ENCODE results near the gene BRMS1. TPM values are rescaled to one million over a fixed set of nuclear protein-coding genes. Genes with fewer than 3 reads are reported as not detected.
"Not testable (repeated sequence)": the region's sequence is repeated elsewhere in the genome, so short reads cannot be mapped to it uniquely, and the experiment has no call there.

The BRMS1 gene
- total and polyA plus RNA-seq, 2 experiments from 2014 or later, result 46.2 to 65.9 TPM

DNA sequence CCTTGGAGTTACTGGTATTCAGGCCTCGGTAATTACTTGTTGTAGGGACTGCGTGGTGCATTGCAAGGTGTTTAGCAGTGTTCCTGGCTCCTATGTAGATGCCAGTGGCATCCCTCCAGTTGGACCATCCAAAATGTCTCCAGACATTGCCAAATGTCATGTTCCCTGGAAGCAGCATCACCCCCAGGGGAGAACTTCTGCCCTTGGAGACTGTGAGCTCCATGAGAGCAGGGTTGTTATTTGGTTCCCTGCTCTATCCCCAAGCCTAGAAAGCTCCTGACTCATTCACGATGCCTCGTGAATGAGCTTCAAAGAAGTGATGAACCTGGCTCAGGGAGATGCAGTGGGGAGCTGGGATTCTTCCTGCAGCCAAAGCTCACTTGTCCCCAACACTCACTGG is 23.3 kb downstream of the BRMS1 start:
- WGBS, 2 experiments (ENCODE audit: low coverage in 1 of 2, low lambda C conversion rate in 2 of 2, missing lambda C conversion rate in 2 of 2), result 21 to 30% methylated on average over 4 of the region's 4 CpGs
- no peaks in the 10 kb centered on the region for H4K20me1 ChIP-seq (ENCODE audit: insufficient read depth)
- H3K27ac ChIP-seq, result peak overlapping the region; percentile 76
- H2AFZ ChIP-seq, result no peak overlapping the region
- TF ChIP-seq EZH2phosphoT487 (IDR thresholded peaks at IDR 0.05; ENCODE audit: insufficient read depth, low read depth) (no peak), EZH2 (IDR thresholded peaks at IDR 0.05; ENCODE audit: insufficient read depth, poor library complexity, severe bottlenecking) (no peak)
- DNase-seq, result peak; percentile 57
- no peaks in the 10 kb centered on the region for H3K27me3 ChIP-seq (replicated peaks; ENCODE audit: insufficient read depth)
- no peak overlapping the region for H3K4me3 ChIP-seq
- no peaks in the 10 kb centered on the region for H3K9me3 ChIP-seq (ENCODE audit: low read depth)
- peaks cover 56% of the 10 kb centered on the region for H3K4me1 ChIP-seq (ENCODE audit: insufficient read depth)
- H3K79me2 ChIP-seq (ENCODE audit: insufficient read depth), result peaks cover 2% of the 10 kb centered on the region; the same call in 1 of the 2 replicates
- no peaks in the 10 kb centered on the region for H3K9me2 ChIP-seq (ENCODE audit: insufficient read depth)
- H3K9ac ChIP-seq, result no peak overlapping the region; the same call in 1 of the 2 replicates
- no peak overlapping the region for H3K4me2 ChIP-seq (ENCODE audit: unreplicated experiment)
- in situ Hi-C loops (cut with MboI), result no loop called here
- H3K36me3 ChIP-seq (ENCODE audit: low read depth), result no peaks in the 10 kb centered on the region
- peaks cover 30% of the 10 kb centered on the region for H3F3A ChIP-seq (ENCODE audit: insufficient read depth)

DNA sequence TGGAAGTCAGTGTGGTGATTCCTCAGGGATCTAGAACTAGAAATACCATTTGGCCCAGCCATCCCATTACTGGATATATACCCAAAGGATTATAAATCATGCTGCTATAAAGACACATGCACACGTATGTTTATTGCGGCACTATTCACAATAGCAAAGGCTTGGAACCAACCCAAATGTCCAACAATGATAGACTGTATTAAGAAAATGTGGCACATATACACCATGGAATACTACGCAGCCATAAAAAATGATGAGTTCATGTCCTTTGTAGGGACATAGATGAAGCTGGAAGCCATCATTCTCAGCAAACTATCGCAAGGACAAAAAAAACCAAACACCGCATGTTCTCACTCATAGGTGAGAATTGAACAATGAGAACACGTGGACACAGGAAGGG is 24.2 kb downstream of the BRMS1 start:
- Histone ChIP-seq H3K79me2 (ENCODE audit: insufficient read depth) (peaks cover 11% of the 10 kb centered on the region), H3K4me1 (ENCODE audit: insufficient read depth) (peaks cover 49% of the 10 kb centered on the region), H3F3A (ENCODE audit: insufficient read depth) (peaks cover 30% of the 10 kb centered on the region)
- H3K4me3 ChIP-seq; H3K9ac ChIP-seq; H3K9me2 ChIP-seq (ENCODE audit: insufficient read depth); H2AFZ ChIP-seq; H3K4me2 ChIP-seq (ENCODE audit: unreplicated experiment); DNase-seq; H3K27me3 ChIP-seq (replicated peaks; ENCODE audit: insufficient read depth); H3K9me3 ChIP-seq (ENCODE audit: low read depth); H3K27ac ChIP-seq; H4K20me1 ChIP-seq (ENCODE audit: insufficient read depth); in situ Hi-C loops (cut with MboI); H3K36me3 ChIP-seq (ENCODE audit: low read depth): not testable (repeated sequence)
- 95 to 98% methylated on average over 6 of the region's 6 CpGs for WGBS, 2 experiments (ENCODE audit: low coverage in 1 of 2, low lambda C conversion rate in 2 of 2, missing lambda C conversion rate in 2 of 2)

DNA sequence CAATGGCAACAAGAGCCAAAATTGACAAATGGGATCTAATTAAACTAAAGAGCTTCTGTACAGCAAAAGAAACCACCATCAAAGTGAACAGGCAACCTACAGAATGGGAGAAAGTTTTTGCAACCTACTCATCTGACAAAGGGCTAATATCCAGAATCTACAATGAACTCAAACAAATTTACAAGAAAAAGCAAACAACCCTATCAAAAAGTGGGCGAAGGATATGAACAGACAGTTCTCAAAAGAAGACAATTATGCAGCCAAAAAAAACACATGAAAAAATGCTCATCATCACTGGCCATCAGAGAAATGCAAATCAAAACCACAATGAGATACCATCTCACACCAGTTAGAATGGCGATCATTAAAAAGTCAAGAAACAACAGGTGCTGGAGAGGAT is 24.6 kb downstream of the BRMS1 start:
- H3K9me2 ChIP-seq (ENCODE audit: insufficient read depth); H4K20me1 ChIP-seq (ENCODE audit: insufficient read depth); in situ Hi-C loops (cut with MboI); H3K27ac ChIP-seq; H3K27me3 ChIP-seq (replicated peaks; ENCODE audit: insufficient read depth); H3K9me3 ChIP-seq (ENCODE audit: low read depth); DNase-seq; H2AFZ ChIP-seq; H3K36me3 ChIP-seq (ENCODE audit: low read depth); H3K9ac ChIP-seq; H3K4me2 ChIP-seq (ENCODE audit: unreplicated experiment); H3K4me3 ChIP-seq: not testable (repeated sequence)
- Histone ChIP-seq H3K79me2 (ENCODE audit: insufficient read depth) (peaks cover 16% of the 10 kb centered on the region), H3F3A (ENCODE audit: insufficient read depth) (peaks cover 30% of the 10 kb centered on the region), H3K4me1 (ENCODE audit: insufficient read depth) (peaks cover 45% of the 10 kb centered on the region)
- 61 to 100% methylated on average over 2 of the region's 2 CpGs for WGBS, 2 experiments (ENCODE audit: low coverage in 1 of 2, low lambda C conversion rate in 2 of 2, missing lambda C conversion rate in 2 of 2)

DNA sequence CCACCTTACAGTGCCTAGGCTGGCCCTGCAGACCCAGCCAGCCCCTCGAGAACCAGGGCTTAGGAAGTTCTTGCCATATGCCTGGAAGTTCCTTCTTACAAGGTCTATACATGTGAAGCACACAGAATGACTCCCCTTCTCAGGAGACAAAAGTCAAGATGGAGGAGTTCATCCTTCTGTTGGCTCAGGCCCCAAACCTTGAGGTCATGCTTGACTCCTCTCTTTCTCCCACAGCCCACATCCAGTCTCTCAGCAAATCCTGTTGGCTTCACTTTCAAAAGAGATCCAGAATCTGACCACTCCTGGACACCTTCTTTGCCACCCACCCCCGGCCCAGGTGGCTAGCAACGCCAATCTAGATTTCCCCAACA is 26.3 kb downstream of the BRMS1 start:
- peak overlapping the region; percentile 30; the same call in 1 of the 2 replicates for H2AFZ ChIP-seq
- no peaks in the 10 kb centered on the region for H4K20me1 ChIP-seq (ENCODE audit: insufficient read depth)
- TF ChIP-seq EZH2phosphoT487 (IDR thresholded peaks at IDR 0.05; ENCODE audit: insufficient read depth, low read depth), result no peak
- TF ChIP-seq EZH2 (IDR thresholded peaks at IDR 0.05; ENCODE audit: insufficient read depth, poor library complexity, severe bottlenecking), result no peak
- H3K27ac ChIP-seq, result peak overlapping the region; percentile 94
- H3K36me3 ChIP-seq (ENCODE audit: low read depth), result no peaks in the 10 kb centered on the region
- 43 to 51% methylated on average over 3 of the region's 3 CpGs for WGBS, 2 experiments (ENCODE audit: low coverage in 1 of 2, low lambda C conversion rate in 2 of 2, missing lambda C conversion rate in 2 of 2)
- H3K9me3 ChIP-seq (ENCODE audit: low read depth), result no peaks in the 10 kb centered on the region
- peak overlapping the region; percentile 97 for H3K4me2 ChIP-seq (ENCODE audit: unreplicated experiment)
- H3K9me2 ChIP-seq (ENCODE audit: insufficient read depth), result no peaks in the 10 kb centered on the region
- in situ Hi-C loops (cut with MboI), result no loop called here
- no peak overlapping the region for H3K4me3 ChIP-seq
- H3K27me3 ChIP-seq (replicated peaks; ENCODE audit: insufficient read depth), result no peaks in the 10 kb centered on the region
- peaks cover 32% of the 10 kb centered on the region for H3K79me2 ChIP-seq (ENCODE audit: insufficient read depth)
- peaks cover 33% of the 10 kb centered on the region for H3K4me1 ChIP-seq (ENCODE audit: insufficient read depth)
- H3K9ac ChIP-seq, result peak overlapping the region; percentile 94
- DNase-seq, result peak; percentile 69
- H3F3A ChIP-seq (ENCODE audit: insufficient read depth), result peaks cover 25% of the 10 kb centered on the region
